NT2/D1 (cell line): ENCODE results near the gene CCDC7.

Experiments
- SUZ12 ChIP-seq: IDR thresholded peaks from 2 replicates; pipeline ENCODE4 v1.6.1; 2011; ENCODE audit not compliant: insufficient read length, insufficient read depth; ENCODE audit errors: extremely low read depth
- ZNF274 ChIP-seq: IDR thresholded peaks from 2 replicates; pipeline ENCODE4 v1.6.1; 2011; ENCODE audit warnings: mild to moderate bottlenecking, low read depth, low read length

GRCh38 chr10:32408690-32409089, 37.2 kb upstream of the CCDC7 start:
- TF ChIP-seq SUZ12 (no peak), ZNF274 (no peak)
